ENCODE results near the gene SMIM44.

- TF ChIP-seq, protein P1, sequence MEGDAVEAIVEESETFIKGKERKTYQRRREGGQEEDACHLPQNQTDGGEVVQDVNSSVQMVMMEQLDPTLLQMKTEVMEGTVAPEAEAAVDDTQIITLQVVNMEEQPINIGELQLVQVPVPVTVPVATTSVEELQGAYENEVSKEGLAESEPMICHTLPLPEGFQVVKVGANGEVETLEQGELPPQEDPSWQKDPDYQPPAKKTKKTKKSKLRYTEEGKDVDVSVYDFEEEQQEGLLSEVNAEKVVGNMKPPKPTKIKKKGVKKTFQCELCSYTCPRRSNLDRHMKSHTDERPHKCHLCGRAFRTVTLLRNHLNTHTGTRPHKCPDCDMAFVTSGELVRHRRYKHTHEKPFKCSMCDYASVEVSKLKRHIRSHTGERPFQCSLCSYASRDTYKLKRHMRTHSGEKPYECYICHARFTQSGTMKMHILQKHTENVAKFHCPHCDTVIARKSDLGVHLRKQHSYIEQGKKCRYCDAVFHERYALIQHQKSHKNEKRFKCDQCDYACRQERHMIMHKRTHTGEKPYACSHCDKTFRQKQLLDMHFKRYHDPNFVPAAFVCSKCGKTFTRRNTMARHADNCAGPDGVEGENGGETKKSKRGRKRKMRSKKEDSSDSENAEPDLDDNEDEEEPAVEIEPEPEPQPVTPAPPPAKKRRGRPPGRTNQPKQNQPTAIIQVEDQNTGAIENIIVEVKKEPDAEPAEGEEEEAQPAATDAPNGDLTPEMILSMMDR (IDR thresholded peaks at IDR 0.05): no peak
- TF ChIP-seq EZH2 (IDR thresholded peaks at IDR 0.05; ENCODE audit: borderline replicate concordance, insufficient read depth, low read depth, low read length, poor library complexity, severe bottlenecking): no peak
These were observed 5.7 kb downstream of the SMIM44 start for GRCh38 chr19:3477506-3477905.

Data from B cell (primary cell).